ENCODE results near the gene LRRC7. TPM values are rescaled to one million over a fixed set of nuclear protein-coding genes. Genes with fewer than 3 reads are reported as not detected.

Gene LRRC7
- total and polyA plus RNA-seq, 8 donors = 0.12 to 2.2 (median 0.90) TPM

GRCh38 chr1:70143048-70143659 is 575.4 kb downstream of the LRRC7 start:
- no peak for DNase-seq
- intact Hi-C loops (cut with DNase I) = no loop called here
- Histone ChIP-seq H3K9me3 (no peaks in the 10 kb centered on the region), H3K27ac (no peak overlapping the region), H3K4me1 (no peaks in the 10 kb centered on the region), H3K27me3 (no peaks in the 10 kb centered on the region), H3K4me3 (no peak overlapping the region), H3K36me3 (peaks cover 0 to 3% (median 0%) of the 10 kb centered on the region in 3 donors)
- 57 to 69% methylated on average over 4 of the region's 4 CpGs for WGBS, 2 donors
- no peak for FAIRE-seq
- no peak for ATAC-seq
- TF ChIP-seq CTCF (IDR thresholded peaks at IDR 0.05) = no peak

GRCh38 chr1:70146488-70146887 is 578.8 kb downstream of the LRRC7 start:
- intact Hi-C loops (cut with DNase I) = no loop called here
- DNase-seq (no peak), ATAC-seq (peak in 1 of 4 donors; percentile 51), FAIRE-seq (no peak)
- no peaks in the 10 kb centered on the region for H3K9me3 ChIP-seq
- H3K27ac ChIP-seq = no peak overlapping the region
- no peaks in the 10 kb centered on the region for H3K27me3 ChIP-seq
- peaks cover 0 to 3% (median 0%) of the 10 kb centered on the region in 3 donors for H3K36me3 ChIP-seq
- no peaks in the 10 kb centered on the region for H3K4me1 ChIP-seq
- TF ChIP-seq CTCF (IDR thresholded peaks at IDR 0.05) = no peak
- H3K4me3 ChIP-seq = no peak overlapping the region

- Histone ChIP-seq H3K9me3 (no peaks in the 10 kb centered on the region), H3K27ac (no peak overlapping the region), H3K4me1 (no peaks in the 10 kb centered on the region), H3K36me3 (no peaks in the 10 kb centered on the region), H3K27me3 (no peaks in the 10 kb centered on the region), H3K4me3 (no peak overlapping the region)
- intact Hi-C loops (cut with DNase I) = no loop called here
- peak in 2 of 4 donors; percentile 51 to 53 for ATAC-seq
- DNase-seq = no peak
- WGBS, 2 donors = 44 to 47% methylated on average over 1 of the region's 1 CpG
- FAIRE-seq = no peak
- no peak for TF ChIP-seq CTCF (IDR thresholded peaks at IDR 0.05)
These were observed 582.7 kb downstream of the LRRC7 start for GRCh38 chr1:70150444-70150843.

- no peak for TF ChIP-seq CTCF (IDR thresholded peaks at IDR 0.05)
- intact Hi-C loops (cut with DNase I) = no loop called here
- Histone ChIP-seq H3K4me3 (no peak overlapping the region), H3K27me3 (no peaks in the 10 kb centered on the region), H3K27ac (no peak overlapping the region), H3K4me1 (no peaks in the 10 kb centered on the region), H3K36me3 (no peaks in the 10 kb centered on the region), H3K9me3 (no peaks in the 10 kb centered on the region)
- 90 to 98% methylated on average over 3 of the region's 3 CpGs for WGBS, 2 donors
- no peak for FAIRE-seq
- no peak for ATAC-seq
- DNase-seq = no peak
These were observed 586.0 kb downstream of the LRRC7 start for GRCh38 chr1:70153739-70154138.

- no peak for FAIRE-seq
- Histone ChIP-seq H3K27me3 (no peaks in the 10 kb centered on the region), H3K4me3 (no peak overlapping the region), H3K9me3 (no peaks in the 10 kb centered on the region), H3K27ac (no peak overlapping the region), H3K36me3 (no peaks in the 10 kb centered on the region), H3K4me1 (no peaks in the 10 kb centered on the region)
- no peak for TF ChIP-seq CTCF (IDR thresholded peaks at IDR 0.05)
- ATAC-seq = no peak
- DNase-seq = no peak
- intact Hi-C loops (cut with DNase I) = no loop called here
- WGBS, 2 donors = 90 to 96% methylated on average over 5 of the region's 5 CpGs
These were observed 588.9 kb downstream of the LRRC7 start for GRCh38 chr1:70156529-70157120.

All from pancreas (tissue), 10 donors.